ENCODE measurements around the gene FKBP15. TPM values are rescaled to one million over a fixed set of nuclear protein-coding genes. Genes with fewer than 3 reads are reported as not detected.

Gene FKBP15
- total and polyA plus RNA-seq, 2 of the 8 experiments (the other 6 are each of a cell fraction or from before 2014, with no cell fraction given): 9.9 to 13.8 TPM

GRCh38 chr9:113261917-113262671 is 41.0 kb upstream of the FKBP15 start:
- FAIRE-seq: no peak
- Histone ChIP-seq H3K4ac (replicated peaks; ENCODE audit: insufficient read length, low read depth, low read length) (no peak overlapping the region), H4K20me1 (replicated peaks in 1 of 2; ENCODE audit: control insufficient read depth in 1 of 2, insufficient read depth in 2 of 2, low read length in 2 of 2) (peaks cover 0 to 2% of the 10 kb centered on the region in 2 experiments), H3K79me1 (ENCODE audit: low read depth, low read length) (no peaks in the 10 kb centered on the region), H4K5ac (ENCODE audit: insufficient read length, low read depth, low read length) (no peak overlapping the region), H3K9ac (replicated peaks in 1 of 4; ENCODE audit: extremely low read depth in 1 of 4, low read depth in 3 of 4, low read length in 3 of 4) (no peak overlapping the region), H2AK5ac (ENCODE audit: low read depth, low read length) (no peak overlapping the region), H3K4me2 (ENCODE audit: insufficient read depth in 1 of 2, low read depth in 2 of 2, low read length in 2 of 2) (no peak overlapping the region), H3K9me3 (ENCODE audit: insufficient read depth in 2 of 2, low read depth in 1 of 2, low read length in 1 of 2) (no peaks in the 10 kb centered on the region), H3K27ac (ENCODE audit: low read depth, low read length) (no peak overlapping the region), H3K14ac (ENCODE audit: insufficient read length) (no peak overlapping the region), H3K23me2 (ENCODE audit: low read depth, low read length) (no peaks in the 10 kb centered on the region), H3K36me3 (ENCODE audit: control insufficient read depth in 2 of 4, insufficient read depth in 4 of 4, low read length in 3 of 4) (peaks cover 3 to 20% (median 10%) of the 10 kb centered on the region in 4 experiments; a peak in 7 of 8 replicates), H3K56ac (replicated peaks; ENCODE audit: insufficient read length, low read depth, low read length) (no peak overlapping the region), H3K27me3 (replicated peaks in 1 of 4; ENCODE audit: control insufficient read depth in 3 of 4, extremely low read depth in 1 of 4, insufficient read depth in 3 of 4, low read length in 3 of 4) (no peaks in the 10 kb centered on the region), H3K79me2 (ENCODE audit: control insufficient read depth in 1 of 2, insufficient read depth in 2 of 2, low read length in 2 of 2) (no peaks in the 10 kb centered on the region), H2BK20ac (ENCODE audit: low read length) (no peak overlapping the region), H2AFZ (ENCODE audit: low read length) (no peak overlapping the region), H3K4me3 (ENCODE audit: extremely low read depth in 1 of 4, insufficient read depth in 2 of 4, low read depth in 3 of 4, low read length in 4 of 4) (no peak overlapping the region), H2BK12ac (ENCODE audit: low read depth, low read length) (no peak overlapping the region), H3K4me1 (replicated peaks in 1 of 4; ENCODE audit: control insufficient read depth in 3 of 4, insufficient read depth in 4 of 4, low read length in 3 of 4) (no peaks in the 10 kb centered on the region), H3K23ac (ENCODE audit: insufficient read length) (no peak overlapping the region), H4K8ac (ENCODE audit: extremely low read depth, insufficient read depth, low read length) (no peak overlapping the region), H3K18ac (ENCODE audit: extremely low read depth, low read length) (no peak overlapping the region), H4K91ac (replicated peaks; ENCODE audit: insufficient read length, low read length) (no peak overlapping the region), H2BK5ac (ENCODE audit: low read depth, low read length) (no peak overlapping the region), H2BK15ac (ENCODE audit: low read length) (no peak overlapping the region), H2BK120ac (replicated peaks; ENCODE audit: low read depth, low read length) (no peak overlapping the region)
- CTCF ChIA-PET (ENCODE audit: partially characterized antibody): interaction anchor here (4.3 kb wide), 1 partner anchor 11 kb away, joined by 22 read pairs; the partner anchor contains the start of gene CDC26
- POLR2A ChIA-PET (ENCODE audit: partially characterized antibody): interaction anchor here (1.1 kb wide), 1 partner anchor 139 kb away, joined by 3 read pairs; the partner anchor contains the start of gene ALAD
- no peak for DNase-seq (ENCODE audit: low read depth in 1 of 2, low spot score in 2 of 2)
- WGBS, 2 experiments (ENCODE audit: extremely low coverage in 1 of 2, insufficient coverage in 1 of 2, insufficient read length in 1 of 2, insufficient replicate concordance in 2 of 2, low coverage in 1 of 2, low lambda C conversion rate in 2 of 2, missing lambda C conversion rate in 1 of 2): 79% methylated on average over 1 of the region's 1 CpG; no CpG with 5 or more reads in 1 of the 2 experiments
- TF ChIP-seq CBX5 (IDR thresholded peaks at IDR 0.05; ENCODE audit: low read depth, low read length) (no peak), RAD21 (IDR thresholded peaks at IDR 0.05 in 1 of 2, conservative IDR thresholded peaks at IDR 0.05 in 1 of 2; ENCODE audit: low read depth in 2 of 2, low read length in 2 of 2) (no peak), TBP (IDR thresholded peaks at IDR 0.05; ENCODE audit: low read depth, low read length) (no peak), ATF2 (IDR thresholded peaks at IDR 0.05; ENCODE audit: low read length) (no peak), RBBP5 (IDR thresholded peaks at IDR 0.05; ENCODE audit: borderline replicate concordance, low read depth, low read length) (no peak), RFX5 (IDR thresholded peaks at IDR 0.05; ENCODE audit: borderline replicate concordance, low read depth, low read length) (no peak), NRF1 (IDR thresholded peaks at IDR 0.05; ENCODE audit: low read depth, low read length) (no peak), CHD1 (IDR thresholded peaks at IDR 0.05; ENCODE audit: low read depth, low read length) (no peak), SP1 (IDR thresholded peaks at IDR 0.05; ENCODE audit: low read depth, low read length) (no peak), CHD2 (IDR thresholded peaks at IDR 0.05; ENCODE audit: low read length) (no peak)

All from H1 (cell line).